A549 (cell line): ENCODE measurements around the gene DYNC2H1.

Source experiments
- CTCF ChIP-seq: fragments of >200 bp; sonication (Bioruptor Twin); formaldehyde crosslinking; IDR thresholded peaks from 3 replicates; pipeline ENCODE4 v1.5.1; 2016
- ESRRA ChIP-seq: fragments of 150-350 bp; IDR thresholded peaks from 2 replicates; pipeline ENCODE4 v1.6.1; 2014; ENCODE audit warnings: mild to moderate bottlenecking, low read length, borderline replicate concordance
- HDAC2 ChIP-seq: fragments of 200-600 bp; sonication (generic); IDR thresholded peaks from 2 replicates; pipeline ENCODE4 v1.6.1; 2016
- MAFK ChIP-seq: fragments of 450-650 bp; IDR thresholded peaks from 2 replicates; pipeline ENCODE4 v1.6.1; 2014; ENCODE audit not compliant: partially characterized antibody
- POLR2A ChIP-seq: IDR thresholded peaks from 2 replicates; pipeline ENCODE4 v1.6.1; 2012; ENCODE audit warnings: mild to moderate bottlenecking, low read length
- RFX5 ChIP-seq: fragments of 450-650 bp; IDR thresholded peaks from 2 replicates; pipeline ENCODE4 v1.7.1; 2014; ENCODE audit warnings: antibody characterized with exemption, mild to moderate bottlenecking, moderate library complexity

GRCh38 chr11:103114836-103115235, 5.6 kb downstream of the DYNC2H1 start:
- TF ChIP-seq CTCF (no peak), POLR2A (no peak), RFX5 (no peak), MAFK (no peak), HDAC2 (no peak), ESRRA (no peak)
